ENCODE data around the gene NRBF2.
A peak's percentile ranks its signal among the peaks of the same experiment; 100 is the strongest.

NRBF2 gene

GRCh38 chr10:63165249-63165648 is 32.1 kb downstream of the NRBF2 start:
- no peak for TF ChIP-seq CTCF (IDR thresholded peaks at IDR 0.05; ENCODE audit: insufficient read depth, low read depth, low read length, missing control alignments)
- DNase-seq (ENCODE audit: low read depth), result no peak
- H3K4me3 ChIP-seq (ENCODE audit: low read depth, low read length), result no peak overlapping the region

GRCh38 chr10:63166742-63167258 is 33.7 kb downstream of the NRBF2 start:
- peak; percentile 69 for TF ChIP-seq CTCF (IDR thresholded peaks at IDR 0.05; ENCODE audit: insufficient read depth, low read depth, low read length, missing control alignments)
- DNase-seq (ENCODE audit: low read depth), result peak; percentile 81
- H3K4me3 ChIP-seq (ENCODE audit: low read depth, low read length), result no peak overlapping the region

GRCh38 chr10:63168821-63169462 is 35.8 kb downstream of the NRBF2 start:
- H3K4me3 ChIP-seq (ENCODE audit: low read depth, low read length), result no peak overlapping the region
- no peak for DNase-seq (ENCODE audit: low read depth)
- TF ChIP-seq CTCF (IDR thresholded peaks at IDR 0.05; ENCODE audit: insufficient read depth, low read depth, low read length, missing control alignments), result no peak

- no peak overlapping the region for H3K4me3 ChIP-seq (ENCODE audit: low read depth, low read length)
- no peak for TF ChIP-seq CTCF (IDR thresholded peaks at IDR 0.05; ENCODE audit: insufficient read depth, low read depth, low read length, missing control alignments)
- no peak for DNase-seq (ENCODE audit: low read depth)
These were observed 36.5 kb downstream of the NRBF2 start for GRCh38 chr10:63169624-63170023.

GRCh38 chr10:63171255-63171855 is 38.2 kb downstream of the NRBF2 start:
- TF ChIP-seq CTCF (IDR thresholded peaks at IDR 0.05; ENCODE audit: insufficient read depth, low read depth, low read length, missing control alignments), result no peak
- H3K4me3 ChIP-seq (ENCODE audit: low read depth, low read length), result no peak overlapping the region
- DNase-seq (ENCODE audit: low read depth), result no peak

GRCh38 chr10:63171926-63172325 is 38.8 kb downstream of the NRBF2 start:
- no peak for TF ChIP-seq CTCF (IDR thresholded peaks at IDR 0.05; ENCODE audit: insufficient read depth, low read depth, low read length, missing control alignments)
- H3K4me3 ChIP-seq (ENCODE audit: low read depth, low read length), result no peak overlapping the region
- no peak for DNase-seq (ENCODE audit: low read depth)

Measured in GM12865 (cell line).